ENCODE data around the gene MYO9B.

GRCh38 chr19:17128820-17129219, 53.2 kb downstream of the MYO9B start:
- TF ChIP-seq CTCF (IDR thresholded peaks at IDR 0.05; ENCODE audit: borderline replicate concordance, extremely low read depth, low read length, poor library complexity, severe bottlenecking) (no peak), EZH2 (IDR thresholded peaks at IDR 0.05; ENCODE audit: borderline replicate concordance, low read depth, low read length, severe bottlenecking) (no peak)

All from DND-41 (cell line).